SK-N-SH (cell line): ENCODE results near the gene MAP3K7CL. TPM values are rescaled to one million over a fixed set of nuclear protein-coding genes. Genes with fewer than 3 reads are reported as not detected.
A peak's percentile ranks its signal among the peaks of the same experiment; 100 is the strongest.

ENCODE experiments used
- CTCF ChIA-PET: fragments of 300-600, 350-600 bp; formaldehyde crosslinking; extraction: SDS; loops from one replicate; lab custom pipeline; 2021; lab: Yijun Ruan, JAX
- POLR2A ChIA-PET: fragments of 350-600 bp; sonication (Branson Sonifier 250); formaldehyde crosslinking; extraction: SDS; loops from one replicate; lab custom pipeline; 2020; ENCODE audit warnings: antibody characterized with exemption, inconsistent platforms; lab: Yijun Ruan, JAX
- DNase-seq: peaks from one replicate; pipeline ENCODE4 v3.0.0; 2012
- H2AFZ ChIP-seq: fragments of 200-600 bp; sonication (generic); 2 replicates; pipeline ENCODE4 v1.8.1; 2016; ENCODE audit warnings: antibody characterized with exemption, mild to moderate bottlenecking, low read depth
- H3F3A ChIP-seq: fragments of 200-600 bp; sonication (generic); replicated peaks from 2 replicates; pipeline ENCODE3; 2016; ENCODE audit warnings: antibody characterized with exemption, mild to moderate bottlenecking; ENCODE audit not compliant: insufficient read depth
- H3K27ac ChIP-seq, 2 experiments: fragments of 200-500 bp in 1 of 2; fragments of 200-600 bp in 1 of 2; sonication (Bioruptor generic) in 1 of 2; sonication (generic), shearing (Covaris generic) in 1 of 2; 2 replicates each; pipeline versions ENCODE4 v1.5.1 to v1.6.1; 2014 to 2016; ENCODE audit warnings: low read depth in 2 of 2, inconsistent platforms in 1 of 2, low read length in 1 of 2, mild to moderate bottlenecking in 1 of 2, mixed read lengths in 1 of 2
- H3K27me3 ChIP-seq: fragments of 200-600 bp; sonication (generic), shearing (Covaris generic); 2 replicates; pipeline ENCODE4 v1.6.1; 2016; ENCODE audit warnings: mixed run types; ENCODE audit not compliant: insufficient read depth
- H3K36me3 ChIP-seq, 2 experiments: fragments of 200-500 bp in 1 of 2; fragments of 200-600 bp in 1 of 2; sonication (Bioruptor generic) in 1 of 2; sonication (generic) in 1 of 2; replicated peaks in 1 of 2; 2 replicates each; pipeline versions ENCODE3 to v1.5.1; 2014 to 2016; ENCODE audit warnings: low read length in 1 of 2, mild to moderate bottlenecking in 1 of 2; ENCODE audit not compliant: insufficient read depth in 2 of 2, control insufficient read depth in 1 of 2
- H3K4me1 ChIP-seq, 2 experiments: fragments of 200-500 bp in 1 of 2; fragments of 200-600 bp in 1 of 2; sonication (Bioruptor generic) in 1 of 2; sonication (generic), shearing (Covaris generic) in 1 of 2; 2 replicates each; pipeline versions ENCODE4 v1.5.1 to v1.6.1; 2014 to 2016; ENCODE audit warnings: low read depth in 1 of 2, low read length in 1 of 2, mixed run types in 1 of 2; ENCODE audit not compliant: insufficient read depth in 2 of 2, control insufficient read depth in 1 of 2
- H3K4me2 ChIP-seq: fragments of 200-600 bp; sonication (generic), shearing (Covaris generic); 2 replicates; pipeline ENCODE4 v1.6.1; 2017; ENCODE audit warnings: mixed run types
- H3K4me3 ChIP-seq, 2 experiments: fragments of 200-500 bp in 1 of 2; fragments of 200-600 bp in 1 of 2; sonication (Bioruptor generic) in 1 of 2; sonication (generic), shearing (Covaris generic) in 1 of 2; 2 replicates each; pipeline versions ENCODE4 v1.5.1 to v1.8.1; 2014 to 2016; ENCODE audit warnings: low read depth in 2 of 2, inconsistent platforms in 1 of 2, low read length in 1 of 2, mild to moderate bottlenecking in 1 of 2, mixed read lengths in 1 of 2, moderate library complexity in 1 of 2
- H3K79me2 ChIP-seq: fragments of 200-600 bp; sonication (generic); 2 replicates; pipeline ENCODE4 v1.8.1; 2017; ENCODE audit warnings: mild to moderate bottlenecking; ENCODE audit not compliant: insufficient read depth
- H3K9ac ChIP-seq: fragments of 200-600 bp; sonication (generic); 2 replicates; pipeline ENCODE4 v1.6.1; 2017; ENCODE audit warnings: mixed run types
- H3K9me2 ChIP-seq: fragments of 200-600 bp; sonication (generic); 2 replicates; pipeline ENCODE4 v1.6.1; 2017; ENCODE audit warnings: mixed run types
- H3K9me3 ChIP-seq: fragments of 200-600 bp; sonication (generic); 2 replicates; pipeline ENCODE4 v1.6.1; 2017; ENCODE audit warnings: mixed run types, mild to moderate bottlenecking, moderate library complexity
- H4K20me1 ChIP-seq: fragments of 200-600 bp; sonication (generic); 2 replicates; pipeline ENCODE4 v1.6.1; 2017; ENCODE audit warnings: mild to moderate bottlenecking, mixed run types; ENCODE audit not compliant: insufficient read depth
- CHD2 ChIP-seq: fragments of 150-350 bp; IDR thresholded peaks from 2 replicates; pipeline ENCODE4 v1.6.1; 2018; ENCODE audit warnings: low read length; ENCODE audit not compliant: partially characterized antibody
- ELF1 ChIP-seq: IDR thresholded peaks from 2 replicates; pipeline ENCODE4 v1.4.0; 2012
- GATA2 ChIP-seq: sonication (generic); formaldehyde crosslinking; IDR thresholded peaks from 2 replicates; pipeline ENCODE4 v1.5.0; 2020; ENCODE audit warnings: mild to moderate bottlenecking, missing genetic modification reagents
- NRF1 ChIP-seq: IDR thresholded peaks from 2 replicates; pipeline ENCODE4 v1.6.1; 2012; ENCODE audit warnings: low read depth, mild to moderate bottlenecking, low read length
- SMC3 ChIP-seq: IDR thresholded peaks from 2 replicates; pipeline ENCODE4 v1.6.1; 2012; ENCODE audit warnings: low read depth, low read length, improper control_type of control experiment
- TCF12 ChIP-seq: IDR thresholded peaks from 2 replicates; pipeline ENCODE4 v1.4.0; 2012
- TEAD4 ChIP-seq: IDR thresholded peaks from 2 replicates; pipeline ENCODE4 v1.4.0; 2012; ENCODE audit warnings: mild to moderate bottlenecking, borderline replicate concordance; ENCODE audit not compliant: insufficient read depth
- WGBS: methylation state at CpG from one replicate; pipeline ENCODE4 v1.1.6; 2017; ENCODE audit warnings: low lambda C conversion rate; 5-methylcytosine and 5-hydroxymethylcytosine counted together
- polyA plus RNA-seq, 3 experiments: library from polyadenylated mRNA; depleted of rRNA; stranded (reverse); fragments of >200 nt; gene quantifications; 2 replicates each; pipeline ENCODE4 v1.2.3, GENCODE V29; 2012
- TF ChIP-seq, protein P1 (sequence below): fragments of 200-600 bp; sonication (generic); IDR thresholded peaks from 2 replicates; pipeline ENCODE4 v1.6.1; 2017; ENCODE audit warnings: antibody characterized with exemption, mild to moderate bottlenecking, moderate library complexity
- TF ChIP-seq, protein P2 (sequence below): fragments of 150-350 bp; IDR thresholded peaks from 2 replicates; pipeline ENCODE4 v1.6.1; 2017; ENCODE audit warnings: antibody characterized with exemption, low read length, low read depth, borderline replicate concordance

The MAP3K7CL gene
- polyA plus RNA-seq, 1 of the 3 experiments (the other 2 are of a cell fraction): 2.3 TPM

DNA sequence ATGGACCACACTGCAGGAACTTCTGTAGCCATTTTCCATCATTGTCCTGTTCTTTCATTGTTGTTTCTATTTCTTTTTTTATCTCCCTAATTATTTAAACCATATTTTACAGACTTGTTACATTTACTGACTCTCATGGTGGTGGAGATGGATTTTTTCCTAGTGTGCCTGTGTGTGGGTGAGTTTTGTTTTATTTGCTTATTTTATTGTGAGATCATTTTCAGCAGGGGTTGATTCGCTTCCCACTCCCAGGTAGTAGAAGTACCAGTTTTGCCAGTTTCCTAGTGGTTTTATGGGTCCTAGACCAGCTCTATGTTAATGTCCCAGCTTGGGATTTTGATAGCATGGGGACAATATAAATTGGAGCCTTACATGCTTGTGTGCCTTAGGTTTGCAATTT, 88.3 kb downstream of the MAP3K7CL start:
- Histone ChIP-seq H3K27me3 (no peaks in the 10 kb centered on the region), H3F3A (peaks cover 13% of the 10 kb centered on the region), H3K9me2 (no peaks in the 10 kb centered on the region), H3K36me3 (peaks cover 4 to 8% of the 10 kb centered on the region in 2 experiments), H3K27ac (peak overlapping the region in 1 of 2 experiments; percentile 83; a peak in 2 of 4 replicates), H3K9me3 (no peaks in the 10 kb centered on the region), H4K20me1 (no peaks in the 10 kb centered on the region), H3K4me1 (peaks cover 0 to 9% of the 10 kb centered on the region in 2 experiments; a peak in 1 of 4 replicates), H2AFZ (no peak overlapping the region), H3K9ac (no peak overlapping the region), H3K4me2 (no peak overlapping the region), H3K79me2 (peaks cover 31% of the 10 kb centered on the region), H3K4me3 (no peak overlapping the region)
- ChIA-PET CTCF (interaction anchor here (1.6 kb wide), 1 partner anchor 55 kb away, joined by 4 read pairs; no protein-coding TSS in a partner anchor), POLR2A (no interaction called here)
- TF ChIP-seq NRF1 (no peak), SMC3 (no peak), TEAD4 (no peak)
- TF ChIP-seq, protein P1, sequence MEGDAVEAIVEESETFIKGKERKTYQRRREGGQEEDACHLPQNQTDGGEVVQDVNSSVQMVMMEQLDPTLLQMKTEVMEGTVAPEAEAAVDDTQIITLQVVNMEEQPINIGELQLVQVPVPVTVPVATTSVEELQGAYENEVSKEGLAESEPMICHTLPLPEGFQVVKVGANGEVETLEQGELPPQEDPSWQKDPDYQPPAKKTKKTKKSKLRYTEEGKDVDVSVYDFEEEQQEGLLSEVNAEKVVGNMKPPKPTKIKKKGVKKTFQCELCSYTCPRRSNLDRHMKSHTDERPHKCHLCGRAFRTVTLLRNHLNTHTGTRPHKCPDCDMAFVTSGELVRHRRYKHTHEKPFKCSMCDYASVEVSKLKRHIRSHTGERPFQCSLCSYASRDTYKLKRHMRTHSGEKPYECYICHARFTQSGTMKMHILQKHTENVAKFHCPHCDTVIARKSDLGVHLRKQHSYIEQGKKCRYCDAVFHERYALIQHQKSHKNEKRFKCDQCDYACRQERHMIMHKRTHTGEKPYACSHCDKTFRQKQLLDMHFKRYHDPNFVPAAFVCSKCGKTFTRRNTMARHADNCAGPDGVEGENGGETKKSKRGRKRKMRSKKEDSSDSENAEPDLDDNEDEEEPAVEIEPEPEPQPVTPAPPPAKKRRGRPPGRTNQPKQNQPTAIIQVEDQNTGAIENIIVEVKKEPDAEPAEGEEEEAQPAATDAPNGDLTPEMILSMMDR: no peak
- no peak for DNase-seq
- WGBS: 92% methylated on average over 1 of the region's 1 CpG

DNA sequence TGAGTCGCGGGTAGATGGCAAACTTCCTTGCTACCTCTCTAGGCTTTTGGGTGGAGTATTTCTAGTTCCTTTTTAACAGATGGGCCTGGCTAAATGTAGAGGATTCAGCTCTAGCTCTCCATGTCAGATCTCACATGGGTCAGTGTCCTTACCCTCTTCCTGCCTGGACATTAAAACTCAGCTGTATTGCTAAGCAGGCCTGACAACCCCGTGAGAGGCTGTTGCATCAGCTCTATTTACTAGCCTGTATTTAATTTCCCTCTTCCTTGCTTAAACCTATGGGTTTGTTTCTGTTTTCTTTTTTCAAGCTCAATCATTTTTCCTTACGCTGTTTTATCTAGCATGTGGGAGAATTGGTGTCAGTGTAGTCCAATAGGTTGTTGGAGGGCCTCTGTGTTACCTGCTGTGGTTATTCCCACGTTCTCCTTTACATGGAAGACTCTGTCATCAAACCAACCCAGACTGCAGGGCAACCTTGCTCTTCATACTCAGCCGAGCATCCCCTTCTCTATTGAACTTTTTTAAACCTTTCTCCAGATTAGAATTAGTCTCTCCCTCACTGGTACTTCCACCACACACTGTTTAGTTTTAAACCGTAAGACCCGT, 88.8 kb downstream of the MAP3K7CL start:
- CTCF ChIA-PET: interaction anchor here (1.6 kb wide), 1 partner anchor 55 kb away, joined by 4 read pairs; no protein-coding TSS in a partner anchor
- Histone ChIP-seq H3K9me2 (no peaks in the 10 kb centered on the region), H4K20me1 (no peaks in the 10 kb centered on the region), H3K4me3 (no peak overlapping the region), H3K9me3 (no peaks in the 10 kb centered on the region), H3K27me3 (no peaks in the 10 kb centered on the region), H3K4me1 (peaks cover 0 to 9% of the 10 kb centered on the region in 2 experiments; a peak in 1 of 4 replicates), H3K9ac (no peak overlapping the region), H3K79me2 (peaks cover 31% of the 10 kb centered on the region), H3K27ac (peak overlapping the region in 1 of 2 experiments; percentile 83; a peak in 2 of 4 replicates), H3K4me2 (no peak overlapping the region), H3F3A (peaks cover 13% of the 10 kb centered on the region)
- DNase-seq: no peak
- WGBS: 82% methylated on average over 8 of the region's 8 CpGs
- no peak for TF ChIP-seq GATA2
- TF ChIP-seq, all 33 proteins: peak for 0
- POLR2A ChIA-PET: no interaction called here
- Histone ChIP-seq H3K36me3 (peaks cover 4 to 8% of the 10 kb centered on the region in 2 experiments), H2AFZ (no peak overlapping the region)

DNA sequence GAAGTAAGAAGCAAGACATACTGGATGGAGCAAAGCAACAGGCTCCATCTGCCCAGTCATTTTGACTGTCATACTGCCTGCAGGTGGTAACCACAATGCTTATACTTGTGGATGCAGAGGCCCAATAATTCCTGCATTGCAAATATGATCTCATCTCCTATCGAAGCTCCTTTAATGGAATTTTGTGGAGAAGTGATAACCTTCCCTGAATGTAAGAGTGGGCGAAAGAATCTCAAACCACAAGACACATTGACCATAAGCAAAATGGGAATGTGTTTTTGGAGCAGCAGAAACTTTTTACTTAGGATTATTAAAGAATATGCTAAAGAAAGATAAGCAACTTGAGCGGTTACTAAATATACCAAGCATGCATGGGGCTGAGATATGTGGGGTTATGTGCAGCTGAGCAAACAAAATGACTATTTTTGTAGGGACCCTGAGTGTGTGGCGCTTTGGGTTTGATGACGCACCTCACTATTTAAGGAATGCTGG, 90.9 kb downstream of the MAP3K7CL start:
- POLR2A ChIA-PET: no interaction called here
- TF ChIP-seq NRF1 (no peak), CHD2 (no peak), TCF12 (0 out of 2 replicates have a peak, but pooled peaks have one; percentile 53), ELF1 (no peak)
- TF ChIP-seq, protein P2, sequence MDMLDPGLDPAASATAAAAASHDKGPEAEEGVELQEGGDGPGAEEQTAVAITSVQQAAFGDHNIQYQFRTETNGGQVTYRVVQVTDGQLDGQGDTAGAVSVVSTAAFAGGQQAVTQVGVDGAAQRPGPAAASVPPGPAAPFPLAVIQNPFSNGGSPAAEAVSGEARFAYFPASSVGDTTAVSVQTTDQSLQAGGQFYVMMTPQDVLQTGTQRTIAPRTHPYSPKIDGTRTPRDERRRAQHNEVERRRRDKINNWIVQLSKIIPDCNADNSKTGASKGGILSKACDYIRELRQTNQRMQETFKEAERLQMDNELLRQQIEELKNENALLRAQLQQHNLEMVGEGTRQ: no peak
- TF ChIP-seq, protein P1: no peak
- H3K9me2 ChIP-seq: no peaks in the 10 kb centered on the region
- WGBS: 72% methylated on average over 5 of the region's 5 CpGs
- H3K4me3 ChIP-seq: no peak overlapping the region
- no peaks in the 10 kb centered on the region for H4K20me1 ChIP-seq
- no peak overlapping the region for H3K9ac ChIP-seq
- H3K4me2 ChIP-seq: no peak overlapping the region
- peaks cover 0 to 9% of the 10 kb centered on the region in 2 experiments; a peak in 1 of 4 replicates for H3K4me1 ChIP-seq
- peaks cover 7% of the 10 kb centered on the region; the same call in 1 of the 2 replicates for H3K9me3 ChIP-seq
- peaks cover 4 to 21% of the 10 kb centered on the region in 2 experiments for H3K36me3 ChIP-seq
- H2AFZ ChIP-seq: no peak overlapping the region
- peak overlapping the region in 1 of 2 experiments; percentile 50; a peak in 1 of 4 replicates for H3K27ac ChIP-seq
- peaks cover 22% of the 10 kb centered on the region for H3K79me2 ChIP-seq
- DNase-seq: no peak
- H3K27me3 ChIP-seq: no peaks in the 10 kb centered on the region
- CTCF ChIA-PET: no interaction called here
- peaks cover 13% of the 10 kb centered on the region for H3F3A ChIP-seq
